CD14-positive monocyte (primary cell): ENCODE results near the gene MYPN. TPM values are rescaled to one million over a fixed set of nuclear protein-coding genes. Genes with fewer than 3 reads are reported as not detected.

ENCODE experiments used
- DNase-seq, 3 donors: peaks; one replicate each; pipeline ENCODE4 v3.0.0-alpha.2; 2011 to 2022
- H2AFZ ChIP-seq: 2 replicates; pipeline ENCODE4 v1.6.0; 2012; ENCODE audit warnings: mild to moderate bottlenecking, low read depth, low read length, inconsistent platforms; ENCODE audit not compliant: insufficient read depth, poor library complexity, severe bottlenecking
- H3K27ac ChIP-seq, 2 donors: 1 replicate in 1 of 2; 2 replicates in 1 of 2; pipeline ENCODE4 v1.5.1; 2012 to 2013; ENCODE audit warnings: low read length in 2 of 2, control low read depth in 1 of 2, inconsistent platforms in 1 of 2, low read depth in 1 of 2, mild to moderate bottlenecking in 1 of 2
- H3K27me3 ChIP-seq, 2 donors: one replicate each; pipeline versions ENCODE4 v1.6.0 to v1.6.1; 2011 to 2013; ENCODE audit warnings: low read length in 2 of 2; ENCODE audit not compliant: control insufficient read depth in 2 of 2, insufficient read depth in 2 of 2
- H3K36me3 ChIP-seq, 2 donors: replicated peaks in 1 of 2; 1 replicate in 1 of 2; 2 replicates in 1 of 2; pipeline versions ENCODE4 v1.5.1 to v1.6.1; 2012 to 2013; ENCODE audit warnings: low read length in 2 of 2, control low read depth in 1 of 2, inconsistent platforms in 1 of 2, mild to moderate bottlenecking in 1 of 2; ENCODE audit not compliant: insufficient read depth in 2 of 2, control insufficient read depth in 1 of 2
- H3K4me1 ChIP-seq, 2 donors: 1 replicate in 1 of 2; 2 replicates in 1 of 2; pipeline versions ENCODE4 v1.5.1 to v1.6.1; 2012 to 2013; ENCODE audit warnings: low read length in 2 of 2, control low read depth in 1 of 2, inconsistent platforms in 1 of 2, mild to moderate bottlenecking in 1 of 2, moderate library complexity in 1 of 2; ENCODE audit not compliant: insufficient read depth in 2 of 2, control insufficient read depth in 1 of 2
- H3K4me2 ChIP-seq: replicated peaks from 2 replicates; pipeline ENCODE3; 2012; ENCODE audit warnings: low read length, moderate library complexity, mild to moderate bottlenecking; ENCODE audit not compliant: poor library complexity, severe bottlenecking; ENCODE audit errors: extremely low read depth
- H3K4me3 ChIP-seq, 3 experiments: fragments of 200-600 bp in 1 of 3; sonication (generic) in 1 of 3; replicated peaks in 1 of 3; 1 replicate in 2 of 3; 2 replicates in 1 of 3; pipeline ENCODE4 v1.5.1; 2011 to 2013; ENCODE audit warnings: low read length in 3 of 3, mild to moderate bottlenecking in 3 of 3, control low read depth in 2 of 3, low read depth in 2 of 3, inconsistent platforms in 1 of 3, moderate library complexity in 1 of 3
- H3K79me2 ChIP-seq: 2 replicates; pipeline ENCODE4 v1.6.0; 2012; ENCODE audit warnings: mild to moderate bottlenecking, control low read depth, inconsistent platforms, low read length, moderate library complexity; ENCODE audit not compliant: insufficient read depth
- H3K9ac ChIP-seq: 2 replicates; pipeline ENCODE4 v1.6.0; 2017; ENCODE audit warnings: low read length, mild to moderate bottlenecking; ENCODE audit not compliant: insufficient read depth, poor library complexity, severe bottlenecking
- H3K9me3 ChIP-seq, 2 donors: replicated peaks in 1 of 2; 1 replicate in 1 of 2; 2 replicates in 1 of 2; pipeline versions ENCODE4 v1.5.1 to v1.6.1; 2012 to 2013; ENCODE audit warnings: low read length in 2 of 2, control low read depth in 1 of 2; ENCODE audit not compliant: control insufficient read depth in 1 of 2, insufficient read depth in 1 of 2
- H4K20me1 ChIP-seq: 2 replicates; pipeline ENCODE4 v1.6.0; 2012; ENCODE audit warnings: mild to moderate bottlenecking, low read length, control low read depth, moderate library complexity; ENCODE audit not compliant: insufficient read depth
- H3K27ac Mint-ChIP-seq, 7 donors: one replicate each; pipeline ENCODE4 v1.8.0; 2020; ENCODE audit warnings: mild to moderate bottlenecking in 7 of 7, mixed read lengths in 7 of 7, moderate library complexity in 6 of 7, inconsistent platforms in 2 of 7
- H3K27me3 Mint-ChIP-seq, 3 donors: one replicate each; pipeline ENCODE4 v1.8.0; 2021 to 2022; ENCODE audit warnings: low read depth in 3 of 3, mild to moderate bottlenecking in 3 of 3, mixed read lengths in 3 of 3, moderate library complexity in 3 of 3, inconsistent platforms in 1 of 3
- H3K36me3 Mint-ChIP-seq, 2 donors: one replicate each; pipeline ENCODE4 v1.8.0; 2020; ENCODE audit warnings: mixed read lengths in 2 of 2, inconsistent platforms in 1 of 2, mild to moderate bottlenecking in 1 of 2
- H3K4me1 Mint-ChIP-seq: one replicate; pipeline ENCODE4 v1.8.0; 2020; ENCODE audit warnings: mild to moderate bottlenecking, mixed read lengths
- H3K4me3 Mint-ChIP-seq, 2 donors: one replicate each; pipeline ENCODE4 v1.8.0; 2020; ENCODE audit warnings: mild to moderate bottlenecking in 2 of 2, mixed read lengths in 2 of 2, moderate library complexity in 1 of 2
- H3K9me3 Mint-ChIP-seq, 7 donors: one replicate each; pipeline ENCODE4 v1.8.0; 2020 to 2022; ENCODE audit warnings: mixed read lengths in 7 of 7, mild to moderate bottlenecking in 6 of 7, moderate library complexity in 6 of 7, inconsistent platforms in 2 of 7
- CTCF ChIP-seq: fragments of 200-600 bp; IDR thresholded peaks from one replicate; pipeline ENCODE4 v1.8.0; 2022; ENCODE audit warnings: antibody characterized with exemption, mild to moderate bottlenecking
- WGBS: methylation state at CpG from one replicate; pipeline ENCODE4 v1.1.5; 2013; ENCODE audit warnings: missing lambda C conversion rate; ENCODE audit not compliant: insufficient coverage; 5-methylcytosine and 5-hydroxymethylcytosine counted together
- intact Hi-C, 2 donors: fragments of 100-400 bp; cut with micrococcal nuclease; formaldehyde crosslinking; loops; one replicate each; pipeline versions ENCODE4 v1.15.0 to v1.15.1; 2023
- polyA plus RNA-seq, 3 donors: library from polyadenylated mRNA; depleted of rRNA in 1 of 3; unstranded in 2 of 3; stranded (reverse) in 1 of 3; fragments of 300-500 nt in 2 of 3; fragments of >200 nt in 1 of 3; fragmentation: Illumina TruSeq in 2 of 3; gene quantifications; 1 replicate in 2 of 3; 2 replicates in 1 of 3; pipeline ENCODE4 v1.2.3, GENCODE V29; 2012 to 2021

The MYPN gene
- polyA plus RNA-seq, 3 donors = not detected

GRCh38 chr10:68158031-68158430 is 48.7 kb downstream of the MYPN start:
- Histone ChIP-seq H3K4me1 (no peaks in the 10 kb centered on the region), H3K27ac (no peak overlapping the region), H3K9me3 (no peaks in the 10 kb centered on the region), H3K79me2 (no peaks in the 10 kb centered on the region), H2AFZ (no peak overlapping the region), H3K4me2 (no peak overlapping the region), H3K9ac (no peak overlapping the region), H3K27me3 (no peaks in the 10 kb centered on the region), H4K20me1 (no peaks in the 10 kb centered on the region), H3K4me3 (no peak overlapping the region), H3K36me3 (no peaks in the 10 kb centered on the region)
- intact Hi-C loops = loop anchor here in 1 of 2 donors (10.0 kb wide), 2 partner anchors 303 to 373 kb away; no protein-coding TSS in a partner anchor
- H3K4me1 Mint-ChIP-seq = no peaks in the 10 kb centered on the region
- H3K9me3 Mint-ChIP-seq = peaks cover 0 to 3% (median 0%) of the 10 kb centered on the region in 7 donors
- peaks cover 1 to 4% (median 3%) of the 10 kb centered on the region in 3 donors for H3K27me3 Mint-ChIP-seq
- TF ChIP-seq CTCF = no peak
- no peak overlapping the region for H3K27ac Mint-ChIP-seq
- WGBS = no CpG with 5 or more reads among the region's 7 CpGs
- no peaks in the 10 kb centered on the region for H3K36me3 Mint-ChIP-seq
- no peak for DNase-seq
- peak overlapping the region in 1 of 2 donors; percentile 12 for H3K4me3 Mint-ChIP-seq

GRCh38 chr10:68163735-68164134 is 54.4 kb downstream of the MYPN start:
- Mint-ChIP-seq H3K9me3 (peaks cover 0 to 3% (median 0%) of the 10 kb centered on the region in 7 donors), H3K4me3 (no peak overlapping the region), H3K27me3 (peaks cover 0 to 10% (median 1%) of the 10 kb centered on the region in 3 donors), H3K4me1 (no peaks in the 10 kb centered on the region), H3K36me3 (no peaks in the 10 kb centered on the region), H3K27ac (no peak overlapping the region)
- Histone ChIP-seq H4K20me1 (no peaks in the 10 kb centered on the region), H3K79me2 (no peaks in the 10 kb centered on the region), H3K4me1 (no peaks in the 10 kb centered on the region), H3K4me3 (no peak overlapping the region), H3K9me3 (no peaks in the 10 kb centered on the region), H3K4me2 (no peak overlapping the region), H3K9ac (no peak overlapping the region), H3K27ac (no peak overlapping the region), H3K27me3 (no peaks in the 10 kb centered on the region), H2AFZ (no peak overlapping the region), H3K36me3 (no peaks in the 10 kb centered on the region)
- intact Hi-C loops = no loop called here
- 100% methylated on average over 1 of the region's 2 CpGs for whole genome bisulfite sequencing
- DNase-seq = no peak
- no peak for TF ChIP-seq CTCF
